PC-3 (cell line): ENCODE measurements around the gene PPL. TPM values are rescaled to one million over a fixed set of nuclear protein-coding genes. Genes with fewer than 3 reads are reported as not detected.

Source experiments
- ATAC-seq: fragments of 200-7000 bp; cut with Tn5 transposase; 2 replicates; pipeline ENCODE4 v1.9.1; 2020; ENCODE audit warnings: mild to moderate bottlenecking, moderate library complexity
- BruUV-seq: library from RNA; stranded (reverse); fragments of 400-500 nt; replicated peaks from 2 replicates; lab custom pipeline; 2021; lab: Mats Ljungman, UMichigan
- CTCF ChIA-PET: fragments of 300-600 bp; sonication (Branson Sonifier 250); formaldehyde crosslinking; loops from one replicate; lab custom pipeline; 2022; ENCODE audit warnings: antibody characterized with exemption; lab: Charles Lee
- POLR2A ChIA-PET: fragments of 300-600 bp; sonication (Branson Sonifier 250); formaldehyde crosslinking; loops from one replicate; lab custom pipeline; 2022; ENCODE audit warnings: antibody characterized with exemption; ENCODE audit not compliant: unreplicated experiment; lab: Charles Lee
- DNase-seq: peaks from one replicate; pipeline ENCODE4 v3.0.0-alpha.2; 2015
- H2AFZ ChIP-seq: fragments of 300-600 bp; sonication (generic); 2 replicates; pipeline ENCODE4 v1.6.0; 2016; ENCODE audit warnings: antibody characterized with exemption, low read length
- H3F3A ChIP-seq: fragments of 300-600 bp; sonication (generic); one replicate; pipeline ENCODE4 v1.6.0; 2017; ENCODE audit warnings: antibody characterized with exemption, low read length, control low read depth, mild to moderate bottlenecking; ENCODE audit not compliant: unreplicated experiment
- H3K27ac ChIP-seq: fragments of 300-600 bp; sonication (generic); 2 replicates; pipeline ENCODE4 v1.5.1; 2016; ENCODE audit warnings: mild to moderate bottlenecking, low read length
- H3K27me3 ChIP-seq: fragments of 300-600 bp; sonication (generic); 2 replicates; pipeline ENCODE4 v1.6.1; 2016; ENCODE audit warnings: low read length, mixed read lengths
- H3K36me3 ChIP-seq: fragments of 300-600 bp; sonication (generic); 2 replicates; pipeline ENCODE4 v1.6.1; 2016; ENCODE audit warnings: low read depth, mixed run types, low read length, mixed read lengths
- H3K4me1 ChIP-seq: fragments of 300-600 bp; sonication (generic); 2 replicates; pipeline ENCODE4 v1.5.1; 2016; ENCODE audit warnings: low read length; ENCODE audit not compliant: insufficient read depth
- H3K4me2 ChIP-seq: fragments of 300-600 bp; sonication (generic); 2 replicates; pipeline ENCODE4 v1.6.0; 2016; ENCODE audit warnings: low read length
- H3K4me3 ChIP-seq: fragments of 300-600 bp; sonication (generic); 2 replicates; pipeline ENCODE4 v1.5.1; 2016; ENCODE audit warnings: mild to moderate bottlenecking, low read length, mixed read lengths
- H3K79me2 ChIP-seq: fragments of 300-600 bp; sonication (generic); 2 replicates; pipeline ENCODE4 v1.6.1; 2017; ENCODE audit warnings: low read length, mixed read lengths
- H3K9ac ChIP-seq: fragments of 300-600 bp; sonication (generic); 2 replicates; pipeline ENCODE4 v1.6.0; 2016; ENCODE audit warnings: mild to moderate bottlenecking, low read length
- H3K9me2 ChIP-seq: fragments of 300-600 bp; sonication (generic); replicated peaks from 2 replicates; pipeline ENCODE4 v1.6.1; 2016; ENCODE audit warnings: mixed run types, low read length, mixed read lengths
- H3K9me3 ChIP-seq: fragments of 300-600 bp; sonication (generic); 2 replicates; pipeline ENCODE4 v1.6.1; 2016; ENCODE audit warnings: low read length, mixed read lengths
- H4K20me1 ChIP-seq: fragments of 300-600 bp; sonication (generic); 2 replicates; pipeline ENCODE4 v1.6.1; 2016; ENCODE audit warnings: low read length, mixed read lengths
- EZH2 ChIP-seq: fragments of 300-600 bp; sonication (generic); IDR thresholded peaks from one replicate; pipeline ENCODE4 v1.6.1; 2017; ENCODE audit warnings: antibody characterized with exemption, mild to moderate bottlenecking, low read length; ENCODE audit not compliant: unreplicated experiment
- EZH2phosphoT487 ChIP-seq: fragments of 300-600 bp; sonication (generic); IDR thresholded peaks from 2 replicates; pipeline ENCODE4 v1.6.1; 2018; ENCODE audit warnings: mild to moderate bottlenecking, antibody characterized with exemption, low read length, borderline replicate concordance
- intact Hi-C: fragments of 100-400 bp; cut with micrococcal nuclease; formaldehyde crosslinking; loops from 2 replicates; pipeline ENCODE4 v1.9.0; 2023
- total RNA-seq: library from RNA; depleted of rRNA; stranded (reverse); fragments of >200 nt; gene quantifications from 2 replicates; pipeline ENCODE4 v1.2.3, GENCODE V29; 2014
- TF ChIP-seq, protein P1 (sequence below): fragments of 300-600 bp; sonication (generic); conservative IDR thresholded peaks from 2 replicates; pipeline ENCODE4 v1.5.1; 2017; ENCODE audit warnings: antibody characterized with exemption, low read depth, mild to moderate bottlenecking, low read length

Gene PPL
- total RNA-seq, 1 experiment from 2014 or later, result 18.8 TPM

DNA sequence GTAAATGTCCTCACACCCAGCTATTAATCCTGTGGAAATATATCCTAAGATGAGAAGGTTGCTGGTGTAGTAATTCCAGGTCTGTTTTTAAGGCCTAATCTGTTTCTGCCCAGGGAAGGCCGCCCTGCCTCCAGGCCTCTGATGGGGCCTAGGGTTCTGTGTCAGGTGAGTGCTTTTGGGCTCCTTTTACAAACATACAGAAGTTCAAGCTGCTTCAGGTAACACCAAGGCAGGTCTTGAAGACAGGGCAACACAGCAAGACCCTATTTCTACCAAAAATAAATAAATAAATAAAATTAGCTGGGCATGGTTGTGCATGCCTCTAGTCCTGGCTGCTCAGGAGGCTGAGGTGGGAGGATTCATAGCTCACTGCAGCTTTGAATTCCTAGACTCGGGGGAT is 9.3 kb downstream of the PPL start:
- CTCF ChIA-PET, result no interaction called here
- no TSS peak for BruUV-seq

DNA sequence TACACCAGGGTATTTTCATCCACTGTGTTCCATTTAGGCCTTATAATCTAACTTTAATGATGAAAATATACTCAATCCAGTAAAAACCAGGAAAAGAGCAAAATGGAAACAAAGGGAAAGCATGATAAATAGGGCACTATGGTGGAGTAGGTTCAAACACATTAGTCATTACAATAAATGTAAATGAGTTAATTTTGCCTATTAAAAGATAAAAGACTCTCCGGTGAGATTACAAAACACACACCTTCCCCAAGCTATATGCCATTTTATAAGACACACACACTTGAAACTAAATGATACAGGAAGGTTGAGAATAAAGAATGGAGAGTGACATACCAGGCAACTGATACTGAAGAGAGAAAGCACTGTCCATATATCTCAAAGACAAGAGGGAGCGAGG is 10.0 kb downstream of the PPL start:
- ATAC-seq (no peak), DNase-seq (no peak)
- H3K9me2 ChIP-seq, result no peaks in the 10 kb centered on the region
- intact Hi-C loops, result no loop called here
- H3K4me1 ChIP-seq, result peaks cover 19% of the 10 kb centered on the region
- H3K4me3 ChIP-seq, result no peak overlapping the region
- H3K27ac ChIP-seq, result no peak overlapping the region
- H3K4me2 ChIP-seq, result no peak overlapping the region
- H2AFZ ChIP-seq, result no peak overlapping the region
- peaks cover 10% of the 10 kb centered on the region for H3K36me3 ChIP-seq
- POLR2A ChIA-PET, result no interaction called here
- H3F3A ChIP-seq, result no peaks in the 10 kb centered on the region
- H4K20me1 ChIP-seq, result no peaks in the 10 kb centered on the region
- H3K9ac ChIP-seq, result no peak overlapping the region
- CTCF ChIA-PET, result interaction anchor here (0.5 kb wide), 1 partner anchor 1899 kb away, joined by 12 read pairs; no protein-coding TSS in a partner anchor
- H3K79me2 ChIP-seq, result peaks cover 4% of the 10 kb centered on the region; the same call in 1 of the 2 replicates
- BruUV-seq, result no TSS peak
- no peaks in the 10 kb centered on the region for H3K27me3 ChIP-seq
- peaks cover 6% of the 10 kb centered on the region for H3K9me3 ChIP-seq
- TF ChIP-seq, protein P1, sequence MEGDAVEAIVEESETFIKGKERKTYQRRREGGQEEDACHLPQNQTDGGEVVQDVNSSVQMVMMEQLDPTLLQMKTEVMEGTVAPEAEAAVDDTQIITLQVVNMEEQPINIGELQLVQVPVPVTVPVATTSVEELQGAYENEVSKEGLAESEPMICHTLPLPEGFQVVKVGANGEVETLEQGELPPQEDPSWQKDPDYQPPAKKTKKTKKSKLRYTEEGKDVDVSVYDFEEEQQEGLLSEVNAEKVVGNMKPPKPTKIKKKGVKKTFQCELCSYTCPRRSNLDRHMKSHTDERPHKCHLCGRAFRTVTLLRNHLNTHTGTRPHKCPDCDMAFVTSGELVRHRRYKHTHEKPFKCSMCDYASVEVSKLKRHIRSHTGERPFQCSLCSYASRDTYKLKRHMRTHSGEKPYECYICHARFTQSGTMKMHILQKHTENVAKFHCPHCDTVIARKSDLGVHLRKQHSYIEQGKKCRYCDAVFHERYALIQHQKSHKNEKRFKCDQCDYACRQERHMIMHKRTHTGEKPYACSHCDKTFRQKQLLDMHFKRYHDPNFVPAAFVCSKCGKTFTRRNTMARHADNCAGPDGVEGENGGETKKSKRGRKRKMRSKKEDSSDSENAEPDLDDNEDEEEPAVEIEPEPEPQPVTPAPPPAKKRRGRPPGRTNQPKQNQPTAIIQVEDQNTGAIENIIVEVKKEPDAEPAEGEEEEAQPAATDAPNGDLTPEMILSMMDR, result no peak
- TF ChIP-seq EZH2 (no peak), EZH2phosphoT487 (no peak)

More for the DNA sequence above, 9.3 kb downstream of the PPL start:
- POLR2A ChIA-PET, result no interaction called here
- DNase-seq, result no peak
- Histone ChIP-seq H3K4me3 (no peak overlapping the region), H3K9me2 (no peaks in the 10 kb centered on the region), H3K79me2 (peaks cover 4% of the 10 kb centered on the region; the same call in 1 of the 2 replicates), H2AFZ (no peak overlapping the region), H3K27me3 (no peaks in the 10 kb centered on the region), H3K36me3 (peaks cover 10% of the 10 kb centered on the region), H4K20me1 (no peaks in the 10 kb centered on the region), H3K27ac (no peak overlapping the region), H3K4me2 (no peak overlapping the region), H3K4me1 (peaks cover 19% of the 10 kb centered on the region), H3K9ac (no peak overlapping the region), H3K9me3 (peaks cover 6% of the 10 kb centered on the region), H3F3A (no peaks in the 10 kb centered on the region)
- ATAC-seq, result no peak
- intact Hi-C loops, result no loop called here
- no peak for TF ChIP-seq EZH2
- TF ChIP-seq, protein P1, result no peak
- no peak for TF ChIP-seq EZH2phosphoT487

DNA sequence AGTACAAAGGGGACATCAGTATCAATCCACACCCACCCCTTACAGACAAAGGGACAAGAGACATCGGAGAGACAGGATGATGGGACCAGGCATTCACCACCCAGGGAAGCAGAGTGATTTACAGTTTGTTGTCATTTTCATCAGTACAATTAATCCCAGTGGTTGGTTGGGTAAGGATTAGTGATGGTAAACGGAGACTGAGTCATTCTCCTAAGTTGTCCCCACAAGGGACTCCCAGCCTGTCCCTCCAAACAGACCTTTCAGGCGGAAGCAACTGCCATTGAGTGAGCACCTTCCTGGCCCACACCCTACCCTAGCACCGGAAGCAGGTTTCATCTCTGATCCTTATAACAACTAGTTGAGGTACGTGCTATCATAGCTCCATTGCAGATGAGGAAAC is 11.2 kb downstream of the PPL start:
- Histone ChIP-seq H3K4me2 (peak overlapping the region; percentile 56), H3K9ac (no peak overlapping the region), H3K27ac (no peak overlapping the region), H4K20me1 (no peaks in the 10 kb centered on the region), H3K4me3 (no peak overlapping the region), H3K79me2 (peaks cover 4% of the 10 kb centered on the region; the same call in 1 of the 2 replicates), H3F3A (no peaks in the 10 kb centered on the region), H3K27me3 (no peaks in the 10 kb centered on the region), H3K4me1 (peaks cover 19% of the 10 kb centered on the region), H3K36me3 (peaks cover 10% of the 10 kb centered on the region), H2AFZ (no peak overlapping the region), H3K9me3 (peaks cover 6% of the 10 kb centered on the region), H3K9me2 (no peaks in the 10 kb centered on the region)
- DNase-seq (no peak), ATAC-seq (no peak)
- TF ChIP-seq, protein P1, result no peak
- TF ChIP-seq EZH2, result no peak
- TF ChIP-seq EZH2phosphoT487, result no peak
- intact Hi-C loops, result no loop called here
- POLR2A ChIA-PET, result no interaction called here
- no TSS peak for BruUV-seq
- CTCF ChIA-PET, result no interaction called here
